Measurements from ENCODE around the gene ETV6.

ETV6 gene

DNA sequence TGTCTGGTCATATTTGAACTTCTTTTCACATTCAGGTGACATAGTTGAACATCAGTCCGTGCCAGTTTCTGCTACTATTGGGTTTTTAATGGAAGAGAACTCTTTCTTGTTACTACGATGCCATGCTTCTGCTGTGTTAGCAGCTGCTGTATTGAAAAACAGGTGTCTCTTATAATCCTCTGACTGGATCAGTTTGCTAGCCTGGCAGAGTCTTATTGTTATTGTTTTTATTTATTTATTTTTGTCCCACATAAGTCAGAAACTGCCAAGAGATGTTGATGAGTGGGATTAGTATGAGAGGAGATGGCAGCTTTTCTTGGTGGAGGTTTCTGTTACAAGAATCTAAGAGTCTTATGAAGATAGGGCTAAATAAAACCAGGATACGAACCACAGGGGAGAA is 14.6 kb downstream of the ETV6 start:
- TF ChIP-seq, protein P1, sequence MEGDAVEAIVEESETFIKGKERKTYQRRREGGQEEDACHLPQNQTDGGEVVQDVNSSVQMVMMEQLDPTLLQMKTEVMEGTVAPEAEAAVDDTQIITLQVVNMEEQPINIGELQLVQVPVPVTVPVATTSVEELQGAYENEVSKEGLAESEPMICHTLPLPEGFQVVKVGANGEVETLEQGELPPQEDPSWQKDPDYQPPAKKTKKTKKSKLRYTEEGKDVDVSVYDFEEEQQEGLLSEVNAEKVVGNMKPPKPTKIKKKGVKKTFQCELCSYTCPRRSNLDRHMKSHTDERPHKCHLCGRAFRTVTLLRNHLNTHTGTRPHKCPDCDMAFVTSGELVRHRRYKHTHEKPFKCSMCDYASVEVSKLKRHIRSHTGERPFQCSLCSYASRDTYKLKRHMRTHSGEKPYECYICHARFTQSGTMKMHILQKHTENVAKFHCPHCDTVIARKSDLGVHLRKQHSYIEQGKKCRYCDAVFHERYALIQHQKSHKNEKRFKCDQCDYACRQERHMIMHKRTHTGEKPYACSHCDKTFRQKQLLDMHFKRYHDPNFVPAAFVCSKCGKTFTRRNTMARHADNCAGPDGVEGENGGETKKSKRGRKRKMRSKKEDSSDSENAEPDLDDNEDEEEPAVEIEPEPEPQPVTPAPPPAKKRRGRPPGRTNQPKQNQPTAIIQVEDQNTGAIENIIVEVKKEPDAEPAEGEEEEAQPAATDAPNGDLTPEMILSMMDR (IDR thresholded peaks at IDR 0.05; ENCODE audit: low read depth, low read length) = no peak
- no peak for DNase-seq (ENCODE audit: low read depth in 2 of 2)

DNA sequence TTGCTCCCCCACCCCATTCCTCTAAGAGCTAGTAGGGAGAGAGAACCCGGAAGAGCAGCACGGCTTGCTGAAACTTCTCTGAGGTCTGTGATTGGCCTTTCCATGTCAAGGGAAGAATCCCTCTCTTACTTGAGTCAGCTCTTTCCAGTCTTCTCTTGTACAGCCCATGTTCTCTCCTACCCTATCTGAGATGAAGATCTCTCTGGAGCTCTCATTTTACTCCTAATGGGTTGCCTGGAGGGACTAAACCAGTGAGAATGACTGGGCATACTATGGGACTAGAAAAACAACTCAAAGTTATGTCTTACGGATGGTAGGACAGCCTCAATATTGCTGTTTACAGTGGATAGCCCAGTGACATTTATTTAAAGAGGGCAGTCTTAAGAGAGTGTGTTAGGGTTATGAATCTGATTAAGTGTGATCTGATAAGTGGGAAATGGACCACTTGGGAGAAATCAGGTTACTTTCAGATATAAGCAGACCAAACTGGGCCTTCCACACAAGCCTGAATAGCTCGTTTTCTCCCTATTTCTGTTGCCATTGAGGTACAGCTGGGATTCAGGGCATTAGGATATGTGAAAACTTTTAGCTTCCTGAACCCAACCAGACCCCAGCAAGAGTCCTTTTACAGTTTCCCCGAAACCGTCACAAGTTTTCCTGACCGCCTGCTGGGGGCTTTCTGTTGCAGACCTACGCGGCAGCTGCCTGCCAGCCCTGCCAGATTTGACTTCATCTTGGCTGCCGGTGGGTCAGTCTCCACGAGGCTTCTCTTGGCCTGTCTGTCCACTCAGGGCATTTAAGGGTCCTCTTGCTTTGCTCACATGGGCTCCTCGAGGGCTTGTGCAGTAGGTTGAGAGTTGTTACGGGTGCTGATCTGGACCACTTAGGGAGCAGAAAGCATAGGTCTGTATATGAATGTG is 16.9 kb downstream of the ETV6 start:
- DNase-seq (ENCODE audit: low read depth in 2 of 2) = no peak
- TF ChIP-seq, protein P1 (IDR thresholded peaks at IDR 0.05; ENCODE audit: low read depth, low read length) = no peak
- no peak overlapping the region for H3K4me3 ChIP-seq (replicated peaks in 1 of 2; ENCODE audit: low read depth in 2 of 2, low read length in 2 of 2)

More for the DNA sequence above, 14.6 kb downstream of the ETV6 start:
- no peak overlapping the region for H3K4me3 ChIP-seq (replicated peaks in 1 of 2; ENCODE audit: low read depth in 2 of 2, low read length in 2 of 2)

DNA sequence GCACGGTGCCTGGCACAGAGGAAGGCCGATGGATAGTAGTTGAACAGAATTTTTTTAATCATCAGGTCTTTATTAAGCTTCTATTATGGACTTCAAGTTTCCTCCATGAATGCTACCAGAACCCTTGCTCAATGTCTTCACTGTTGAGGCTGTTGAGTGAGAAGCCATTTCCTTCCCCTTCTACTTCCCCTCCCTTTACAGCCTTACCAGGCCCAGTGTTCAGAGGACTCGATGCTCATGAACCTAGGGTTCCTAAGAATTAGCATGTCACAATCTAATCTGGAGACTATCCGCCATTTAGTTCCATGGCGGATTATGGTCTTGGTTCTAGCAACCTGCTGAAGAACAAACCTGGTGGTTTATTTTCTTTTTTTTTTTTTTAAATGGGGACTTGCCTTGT is 17.7 kb downstream of the ETV6 start:
- no peak for DNase-seq (ENCODE audit: low read depth in 2 of 2)
- TF ChIP-seq, protein P1 (IDR thresholded peaks at IDR 0.05; ENCODE audit: low read depth, low read length) = no peak
- no peak overlapping the region for H3K4me3 ChIP-seq (replicated peaks in 1 of 2; ENCODE audit: low read depth in 2 of 2, low read length in 2 of 2)

DNA sequence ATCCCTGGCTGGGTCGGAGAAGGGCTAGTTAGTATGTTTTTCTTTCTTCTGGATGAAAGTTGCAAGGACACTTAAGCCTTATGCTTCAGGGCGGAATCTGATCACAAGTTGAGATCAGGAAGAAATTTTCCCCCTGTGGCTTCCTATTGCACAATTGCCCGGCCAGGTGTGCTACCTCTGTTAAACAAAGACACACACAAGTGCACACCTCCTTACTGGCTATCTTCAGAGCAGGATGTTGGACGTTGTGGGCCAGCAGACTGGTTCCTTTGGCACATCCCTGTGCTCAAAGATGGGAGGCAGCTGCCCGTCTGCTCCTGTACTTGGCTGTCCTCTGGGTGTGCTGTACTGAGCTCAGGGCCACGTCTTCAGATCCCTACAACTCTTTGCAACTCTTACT is 19.1 kb downstream of the ETV6 start:
- no peak for DNase-seq (ENCODE audit: low read depth in 2 of 2)
- TF ChIP-seq, protein P1 (IDR thresholded peaks at IDR 0.05; ENCODE audit: low read depth, low read length) = no peak
- no peak overlapping the region for H3K4me3 ChIP-seq (replicated peaks in 1 of 2; ENCODE audit: low read depth in 2 of 2, low read length in 2 of 2)

DNA sequence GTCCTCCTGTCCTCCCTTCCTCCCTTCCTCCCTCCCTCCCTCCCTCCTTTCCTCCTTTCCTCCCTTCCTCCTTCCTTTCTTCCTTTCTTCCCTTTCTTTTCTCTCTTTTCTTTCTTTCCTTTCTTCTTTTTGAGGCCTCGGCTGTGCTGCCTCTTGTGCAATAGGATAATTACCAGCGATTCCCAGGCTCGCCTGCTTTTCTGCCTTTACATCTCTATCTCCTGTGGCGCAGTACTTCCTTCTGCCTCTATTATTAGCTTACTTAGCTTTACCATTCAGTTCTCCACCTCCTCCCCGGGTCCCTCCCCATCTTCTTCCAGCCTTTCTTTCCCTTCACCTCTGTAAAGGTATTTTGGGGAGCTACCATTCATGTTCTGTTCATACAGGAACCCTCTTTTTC is 19.9 kb downstream of the ETV6 start:
- TF ChIP-seq, protein P1 (IDR thresholded peaks at IDR 0.05; ENCODE audit: low read depth, low read length) = no peak
- DNase-seq (ENCODE audit: low read depth in 2 of 2) = no peak
- no peak overlapping the region for H3K4me3 ChIP-seq (replicated peaks in 1 of 2; ENCODE audit: low read depth in 2 of 2, low read length in 2 of 2)

DNA sequence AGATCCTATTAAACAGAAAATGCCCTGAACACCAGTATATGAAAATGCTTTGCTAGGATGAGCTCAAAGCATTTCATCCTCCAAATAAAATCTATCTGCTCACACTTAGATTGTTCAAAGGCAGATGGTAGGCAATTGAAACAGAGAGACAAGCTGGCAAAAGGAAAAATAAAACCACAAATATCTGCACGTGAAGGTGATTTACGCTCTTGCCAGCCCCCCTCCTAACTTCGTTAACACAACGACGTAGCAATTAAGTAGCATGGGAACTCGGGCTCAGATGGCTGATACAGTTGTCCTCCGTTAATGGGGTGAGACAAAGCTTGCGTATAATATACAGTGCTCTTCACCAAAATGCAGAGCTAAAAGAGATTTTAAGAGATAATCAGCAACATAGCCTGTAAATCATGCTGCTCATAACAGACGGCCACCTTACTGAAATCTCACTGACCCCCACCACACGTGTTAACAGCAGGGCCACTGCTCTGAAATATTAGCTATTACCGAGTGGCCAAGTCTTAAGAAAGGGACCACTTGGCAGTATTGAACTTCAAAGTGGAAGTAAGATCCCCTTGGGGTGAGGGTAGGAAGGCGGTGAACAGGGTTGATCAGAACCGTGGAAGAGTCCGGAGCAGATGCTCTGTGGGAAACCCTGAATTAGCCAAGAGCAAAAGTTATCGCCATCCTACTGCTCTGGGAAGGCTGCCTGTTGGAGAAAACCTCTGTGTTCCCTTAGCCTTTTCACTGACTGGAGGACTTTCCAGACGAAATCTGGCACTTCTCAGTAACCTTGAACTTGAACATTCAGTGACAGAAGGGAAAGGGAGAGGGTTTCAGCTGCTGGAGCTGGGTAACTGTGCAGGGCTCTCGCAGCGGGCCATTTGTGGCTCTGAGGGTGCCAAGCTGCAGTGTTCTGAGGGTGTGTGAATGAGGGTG is 23.1 kb downstream of the ETV6 start:
- TF ChIP-seq, protein P1 (IDR thresholded peaks at IDR 0.05; ENCODE audit: low read depth, low read length) = no peak
- no peak overlapping the region for H3K4me3 ChIP-seq (replicated peaks in 1 of 2; ENCODE audit: low read depth in 2 of 2, low read length in 2 of 2)
- DNase-seq (ENCODE audit: low read depth in 2 of 2) = peak in 1 of 2 donors; percentile 9

Data from cardiac fibroblast (primary cell).